Uterus (tissue), 4 donors: ENCODE data around the gene SRGAP1. TPM values are rescaled to one million over a fixed set of nuclear protein-coding genes. Genes with fewer than 3 reads are reported as not detected.

Source experiments
- DNase-seq, 2 donors: peaks; one replicate each; pipeline ENCODE4 v3.0.0-alpha.2; 2019 to 2020
- H3K27ac ChIP-seq, 2 donors: fragments of 200-600 bp; sonication (generic); 1 replicate in 1 of 2; 2 replicates in 1 of 2; pipeline ENCODE4 v1.5.1; 2016 to 2018
- H3K27me3 ChIP-seq, 2 donors: fragments of 200-600 bp; sonication (generic); one replicate each; pipeline ENCODE4 v1.5.1; 2018 to 2019; ENCODE audit warnings: control low read depth in 1 of 2
- H3K36me3 ChIP-seq, 2 donors: fragments of 200-600 bp; sonication (generic); one replicate each; pipeline ENCODE4 v1.5.1; 2019; ENCODE audit warnings: control low read depth in 1 of 2
- H3K4me1 ChIP-seq, 2 donors: fragments of 200-600 bp; sonication (generic); one replicate each; pipeline ENCODE4 v1.5.1; 2018 to 2019; ENCODE audit warnings: control low read depth in 1 of 2
- H3K4me3 ChIP-seq, 2 donors: fragments of 200-600 bp; sonication (generic); 1 replicate in 1 of 2; 2 replicates in 1 of 2; pipeline ENCODE4 v1.5.1; 2018 to 2019; ENCODE audit warnings: mild to moderate bottlenecking in 1 of 2
- H3K9me3 ChIP-seq, 2 donors: fragments of 200-600 bp; sonication (generic); one replicate each; pipeline ENCODE4 v1.5.1; 2019; ENCODE audit warnings: control low read depth in 1 of 2
- POLR2A ChIP-seq, 2 donors: fragments of 450-650 bp; IDR thresholded peaks; one replicate each; pipeline ENCODE4 v1.6.1; 2016; ENCODE audit warnings: antibody characterized with exemption in 2 of 2, mild to moderate bottlenecking in 1 of 2, moderate library complexity in 1 of 2
- intact Hi-C: fragments of 100-400 bp; cut with DNase I; formaldehyde crosslinking; loops from one replicate; pipeline ENCODE4 v1.15.1; 2023; ENCODE audit warnings: low total_unique reads
- total RNA-seq, 4 donors: library from RNA; depleted of rRNA in 3 of 4; stranded (reverse); fragments of >200 nt in 3 of 4; gene quantifications; one replicate each; pipeline versions ENCODE4 v1.1.0 to v1.2.4, GENCODE V29; 2014 to 2023
- TF ChIP-seq, protein P1 (sequence below), 4 experiments: fragments of 200-600 bp in 2 of 4; fragments of 450-650 bp in 2 of 4; sonication (generic) in 2 of 4; IDR thresholded peaks; one replicate each; pipeline ENCODE4 v1.5.1; 2016 to 2019; ENCODE audit warnings: antibody characterized with exemption in 4 of 4, mild to moderate bottlenecking in 2 of 4, moderate library complexity in 1 of 4
- donor health status: DM: yes; HTN: yes; CAD: no.

SRGAP1 gene
- total RNA-seq, 4 donors from 2014 or later: 10.0 to 23.0 (median 14.8) TPM

DNA sequence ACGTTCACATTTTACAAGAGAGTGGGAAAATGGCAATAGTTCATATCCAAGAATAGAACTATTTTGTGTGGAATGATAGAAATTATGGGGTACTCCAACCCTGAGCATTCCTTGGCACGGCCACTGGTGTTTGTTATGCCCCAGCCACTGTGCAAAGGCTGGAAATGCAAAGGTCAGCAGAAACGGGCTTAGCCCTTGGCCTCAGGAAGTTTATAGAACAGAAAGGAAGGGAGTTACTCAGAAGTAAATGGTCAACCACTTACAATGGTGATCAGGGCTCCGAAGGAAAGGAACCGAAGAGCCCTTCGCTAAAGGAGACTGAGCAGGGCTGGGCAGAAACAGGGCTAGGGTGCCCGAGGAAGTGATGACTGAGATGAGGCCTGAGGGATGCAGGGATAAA, 332.5 kb downstream of the SRGAP1 start:
- H3K9me3 ChIP-seq: no peaks in the 10 kb centered on the region
- no peak for DNase-seq
- H3K27ac ChIP-seq: no peak overlapping the region
- H3K27me3 ChIP-seq: no peaks in the 10 kb centered on the region
- intact Hi-C loops: no loop called here
- H3K4me3 ChIP-seq: no peak overlapping the region
- TF ChIP-seq, protein P1, sequence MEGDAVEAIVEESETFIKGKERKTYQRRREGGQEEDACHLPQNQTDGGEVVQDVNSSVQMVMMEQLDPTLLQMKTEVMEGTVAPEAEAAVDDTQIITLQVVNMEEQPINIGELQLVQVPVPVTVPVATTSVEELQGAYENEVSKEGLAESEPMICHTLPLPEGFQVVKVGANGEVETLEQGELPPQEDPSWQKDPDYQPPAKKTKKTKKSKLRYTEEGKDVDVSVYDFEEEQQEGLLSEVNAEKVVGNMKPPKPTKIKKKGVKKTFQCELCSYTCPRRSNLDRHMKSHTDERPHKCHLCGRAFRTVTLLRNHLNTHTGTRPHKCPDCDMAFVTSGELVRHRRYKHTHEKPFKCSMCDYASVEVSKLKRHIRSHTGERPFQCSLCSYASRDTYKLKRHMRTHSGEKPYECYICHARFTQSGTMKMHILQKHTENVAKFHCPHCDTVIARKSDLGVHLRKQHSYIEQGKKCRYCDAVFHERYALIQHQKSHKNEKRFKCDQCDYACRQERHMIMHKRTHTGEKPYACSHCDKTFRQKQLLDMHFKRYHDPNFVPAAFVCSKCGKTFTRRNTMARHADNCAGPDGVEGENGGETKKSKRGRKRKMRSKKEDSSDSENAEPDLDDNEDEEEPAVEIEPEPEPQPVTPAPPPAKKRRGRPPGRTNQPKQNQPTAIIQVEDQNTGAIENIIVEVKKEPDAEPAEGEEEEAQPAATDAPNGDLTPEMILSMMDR (IDR thresholded peaks at IDR 0.05): no peak
- no peak for TF ChIP-seq POLR2A (IDR thresholded peaks at IDR 0.05)
- no peaks in the 10 kb centered on the region for H3K36me3 ChIP-seq
- H3K4me1 ChIP-seq: no peaks in the 10 kb centered on the region

DNA sequence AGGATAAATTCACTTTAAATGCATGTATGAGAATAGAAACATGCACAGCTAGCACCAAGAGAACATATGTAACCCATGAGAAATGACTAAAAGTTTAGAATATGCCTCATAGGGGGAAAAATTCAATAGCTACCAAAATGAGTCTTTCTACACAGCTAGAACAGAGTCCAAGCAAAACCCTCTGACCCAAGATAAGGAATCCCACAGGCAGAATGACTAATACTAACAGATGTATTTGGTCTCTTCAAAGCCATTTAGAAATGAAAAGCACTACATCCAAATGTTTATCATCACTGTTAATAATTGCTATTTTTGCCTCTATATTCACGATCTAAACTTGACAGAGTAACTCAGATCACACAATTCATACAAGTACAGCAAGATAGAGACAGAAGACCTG, 333.6 kb downstream of the SRGAP1 start:
- no peak overlapping the region for H3K27ac ChIP-seq
- no peak overlapping the region for H3K4me3 ChIP-seq
- no peaks in the 10 kb centered on the region for H3K4me1 ChIP-seq
- no peaks in the 10 kb centered on the region for H3K36me3 ChIP-seq
- no peak for DNase-seq
- no peaks in the 10 kb centered on the region for H3K27me3 ChIP-seq
- TF ChIP-seq, protein P1 (IDR thresholded peaks at IDR 0.05): no peak
- TF ChIP-seq POLR2A (IDR thresholded peaks at IDR 0.05): no peak
- intact Hi-C loops: no loop called here
- H3K9me3 ChIP-seq: no peaks in the 10 kb centered on the region

DNA sequence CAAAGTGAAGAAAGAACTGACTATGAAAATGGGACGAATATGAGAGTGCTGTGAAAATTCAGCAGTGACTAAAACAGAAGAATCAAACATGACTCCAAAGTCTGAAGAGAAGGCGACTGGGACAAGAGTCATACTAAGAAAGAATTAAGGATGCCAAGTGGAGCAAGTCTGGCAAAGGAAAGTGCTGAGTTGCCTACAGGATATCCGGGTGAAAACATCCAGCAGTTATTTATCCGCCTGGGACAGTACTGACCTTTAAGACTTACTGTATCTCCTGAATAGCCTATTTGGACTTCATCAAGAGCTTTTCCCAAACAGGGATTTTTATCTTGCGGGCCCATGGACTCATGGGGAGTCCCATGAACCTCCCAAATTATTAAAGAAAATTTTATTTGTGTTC, 336.5 kb downstream of the SRGAP1 start:
- peak overlapping the region; percentile 54 to 62 for H3K27ac ChIP-seq
- no peaks in the 10 kb centered on the region for H3K4me1 ChIP-seq
- peak in 1 of 2 donors; percentile 16 for DNase-seq
- H3K4me3 ChIP-seq: no peak overlapping the region
- TF ChIP-seq POLR2A (IDR thresholded peaks at IDR 0.05): no peak
- TF ChIP-seq, protein P1 (IDR thresholded peaks at IDR 0.05): no peak
- no peaks in the 10 kb centered on the region for H3K36me3 ChIP-seq
- intact Hi-C loops: loop anchor here (2.0 kb wide), 1 partner anchor 336 kb away; the partner anchor contains the start of gene SRGAP1
- H3K9me3 ChIP-seq: no peaks in the 10 kb centered on the region
- no peaks in the 10 kb centered on the region for H3K27me3 ChIP-seq

DNA sequence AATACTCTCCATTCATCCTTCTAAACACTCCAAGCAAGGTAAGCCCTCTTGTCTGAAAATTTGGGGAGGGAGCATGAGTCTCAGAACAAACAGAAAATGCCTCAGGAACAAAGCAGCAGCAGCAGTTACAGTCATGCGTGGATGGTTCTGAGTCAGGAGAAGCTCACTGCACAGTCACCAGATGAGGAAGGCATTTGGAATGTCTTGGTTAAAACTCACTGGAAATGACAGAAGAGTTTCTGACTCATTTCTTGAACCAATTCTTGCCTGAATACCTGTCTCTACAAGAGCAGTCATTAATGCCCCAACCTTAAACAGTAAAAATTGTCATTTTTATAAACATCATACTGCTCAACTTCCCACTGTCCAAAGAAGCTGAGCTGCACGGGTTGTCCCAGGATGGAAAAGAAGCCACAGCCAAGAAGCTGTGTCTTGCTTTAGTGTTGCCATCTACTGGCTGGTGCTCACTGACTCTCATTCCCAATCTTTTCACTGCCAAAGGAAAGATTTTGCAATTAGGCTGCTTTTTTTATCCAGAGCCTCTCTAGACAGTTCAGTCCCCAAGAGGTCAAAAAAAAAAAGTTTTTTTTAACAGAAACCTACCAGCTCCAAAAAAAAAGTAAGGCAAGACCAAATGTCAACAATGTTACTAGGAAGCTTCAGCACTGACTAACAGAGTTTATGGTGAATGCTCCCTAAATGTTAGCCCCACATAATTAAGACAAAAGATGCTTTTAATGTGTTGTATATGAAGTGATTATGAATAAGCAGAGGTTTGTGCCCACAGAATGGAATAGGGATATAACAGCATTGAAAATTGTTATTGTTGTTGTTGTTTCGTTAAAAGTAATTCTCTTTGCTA, 337.2 kb downstream of the SRGAP1 start:
- Histone ChIP-seq H3K27ac (peak overlapping the region; percentile 54 to 62), H3K27me3 (no peaks in the 10 kb centered on the region), H3K4me1 (no peaks in the 10 kb centered on the region), H3K36me3 (no peaks in the 10 kb centered on the region), H3K4me3 (no peak overlapping the region), H3K9me3 (no peaks in the 10 kb centered on the region)
- intact Hi-C loops: loop anchor here (2.0 kb wide), 1 partner anchor 337 kb away; the partner anchor contains the start of gene SRGAP1
- peak; percentile 45 to 67 for DNase-seq
- no peak for TF ChIP-seq POLR2A (IDR thresholded peaks at IDR 0.05)
- TF ChIP-seq, protein P1 (IDR thresholded peaks at IDR 0.05): peak; percentile 57 to 77 (median 72)

DNA sequence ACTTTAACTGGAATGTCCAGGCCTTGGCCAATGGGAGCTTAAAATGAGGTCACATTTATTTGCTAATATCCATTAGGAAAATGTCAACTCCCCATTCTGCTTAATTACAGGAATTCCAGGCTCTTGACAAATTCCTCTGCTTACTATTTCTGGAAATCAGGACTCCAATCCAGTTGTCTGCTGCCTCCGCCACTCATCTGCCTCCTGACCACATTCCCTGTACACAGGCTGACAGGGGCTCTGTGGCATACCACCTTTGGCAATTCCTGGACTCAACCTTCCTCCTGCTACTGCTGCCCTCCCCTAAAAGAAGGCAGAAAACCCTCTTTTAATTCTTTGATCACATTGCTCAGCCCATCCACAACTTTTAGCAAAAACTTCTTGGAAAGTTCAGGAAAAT, 339.7 kb downstream of the SRGAP1 start:
- H3K36me3 ChIP-seq: no peaks in the 10 kb centered on the region
- no peaks in the 10 kb centered on the region for H3K4me1 ChIP-seq
- H3K9me3 ChIP-seq: no peaks in the 10 kb centered on the region
- no peaks in the 10 kb centered on the region for H3K27me3 ChIP-seq
- no peak overlapping the region for H3K4me3 ChIP-seq
- H3K27ac ChIP-seq: no peak overlapping the region
- intact Hi-C loops: no loop called here
- no peak for DNase-seq
- TF ChIP-seq, protein P1 (IDR thresholded peaks at IDR 0.05): no peak
